Ascending aorta (tissue), 2 donors: ENCODE results near the gene ANKRD28. TPM values are rescaled to one million over a fixed set of nuclear protein-coding genes. Genes with fewer than 3 reads are reported as not detected.

Experiments
- DNase-seq, 2 donors: peaks; one replicate each; pipeline ENCODE4 v3.0.0-alpha.2; 2019; ENCODE audit warnings: low spot score in 2 of 2
- H3K27ac ChIP-seq, 2 donors: fragments of 200-600 bp; sonication (generic); one replicate each; pipeline ENCODE4 v1.5.1; 2016 to 2017; ENCODE audit warnings: mild to moderate bottlenecking in 1 of 2
- H3K27me3 ChIP-seq: fragments of 200-600 bp; sonication (generic); one replicate; pipeline ENCODE4 v1.5.1; 2017
- H3K36me3 ChIP-seq, 2 donors: fragments of 200-600 bp; sonication (generic); one replicate each; pipeline ENCODE4 v1.5.1; 2016
- H3K4me1 ChIP-seq, 2 donors: fragments of 200-600 bp; sonication (generic); one replicate each; pipeline ENCODE4 v1.5.1; 2016 to 2017; ENCODE audit warnings: mild to moderate bottlenecking in 1 of 2
- H3K4me3 ChIP-seq, 2 donors: fragments of 200-600 bp; sonication (generic); one replicate each; pipeline ENCODE4 v1.5.1; 2016 to 2017; ENCODE audit warnings: mild to moderate bottlenecking in 1 of 2
- H3K9me3 ChIP-seq, 2 donors: fragments of 200-600 bp; sonication (generic); one replicate each; pipeline ENCODE4 v1.5.1; 2016
- CTCF ChIP-seq, 3 experiments: fragments of 200-600 bp in 2 of 3; fragments of 450-650 bp in 1 of 3; sonication (generic) in 2 of 3; IDR thresholded peaks; one replicate each; pipeline ENCODE4 v1.5.1; 2016 to 2019; ENCODE audit warnings: antibody characterized with exemption in 3 of 3, mild to moderate bottlenecking in 1 of 3, moderate library complexity in 1 of 3
- intact Hi-C: fragments of 100-400 bp; cut with DNase I; formaldehyde crosslinking; loops from one replicate; pipeline ENCODE4 v1.15.1; 2023
- total RNA-seq: library from RNA; depleted of rRNA; stranded (reverse); fragments of >200 nt; gene quantifications from one replicate; pipeline ENCODE4 v1.1.0, GENCODE V29; 2016

ANKRD28 gene
- total RNA-seq, 1 donor from 2014 or later: 19.7 TPM

- Histone ChIP-seq H3K27ac (no peak overlapping the region), H3K4me1 (no peaks in the 10 kb centered on the region), H3K27me3 (no peaks in the 10 kb centered on the region), H3K36me3 (peaks cover 38 to 41% of the 10 kb centered on the region in 2 donors), H3K9me3 (no peaks in the 10 kb centered on the region), H3K4me3 (no peak overlapping the region)
- intact Hi-C loops: no loop called here
- DNase-seq: no peak
- no peak for TF ChIP-seq CTCF (IDR thresholded peaks at IDR 0.05)
Observed at GRCh38 chr3:15690230-15690629, 107.5 kb downstream of the ANKRD28 start.

GRCh38 chr3:15685927-15686326 is 111.9 kb downstream of the ANKRD28 start:
- intact Hi-C loops: no loop called here
- no peak for DNase-seq
- H3K4me3 ChIP-seq: no peak overlapping the region
- no peak overlapping the region for H3K27ac ChIP-seq
- peaks cover 26 to 38% of the 10 kb centered on the region in 2 donors for H3K36me3 ChIP-seq
- H3K27me3 ChIP-seq: no peaks in the 10 kb centered on the region
- H3K9me3 ChIP-seq: no peaks in the 10 kb centered on the region
- peaks cover 0 to 11% of the 10 kb centered on the region in 2 donors for H3K4me1 ChIP-seq
- TF ChIP-seq CTCF (IDR thresholded peaks at IDR 0.05): no peak

DNA sequence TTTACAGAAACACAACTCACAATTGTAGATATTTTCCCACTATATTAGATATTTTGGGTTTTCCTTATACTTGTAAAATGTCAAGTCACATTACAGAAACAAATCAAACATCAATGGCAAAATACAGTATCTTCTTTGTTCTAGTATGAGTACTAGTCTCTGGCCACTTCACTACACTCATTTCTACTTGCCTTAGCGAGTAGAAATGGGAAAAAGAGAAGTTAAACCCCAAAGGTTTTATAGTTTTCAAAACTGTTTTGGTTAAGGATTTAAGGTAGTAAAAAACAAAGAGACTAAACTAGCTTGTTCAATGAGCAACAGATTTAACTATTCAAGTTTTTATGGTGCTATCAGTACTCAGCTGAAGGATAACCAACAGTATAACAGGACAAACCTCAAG is 114.5 kb downstream of the ANKRD28 start:
- TF ChIP-seq CTCF (IDR thresholded peaks at IDR 0.05): no peak
- intact Hi-C loops: no loop called here
- Histone ChIP-seq H3K27ac (peak overlapping the region in 1 of 2 donors; percentile 13), H3K4me1 (peaks cover 0 to 11% of the 10 kb centered on the region in 2 donors), H3K27me3 (no peaks in the 10 kb centered on the region), H3K4me3 (no peak overlapping the region), H3K36me3 (peaks cover 12 to 45% of the 10 kb centered on the region in 2 donors), H3K9me3 (no peaks in the 10 kb centered on the region)
- no peak for DNase-seq

DNA sequence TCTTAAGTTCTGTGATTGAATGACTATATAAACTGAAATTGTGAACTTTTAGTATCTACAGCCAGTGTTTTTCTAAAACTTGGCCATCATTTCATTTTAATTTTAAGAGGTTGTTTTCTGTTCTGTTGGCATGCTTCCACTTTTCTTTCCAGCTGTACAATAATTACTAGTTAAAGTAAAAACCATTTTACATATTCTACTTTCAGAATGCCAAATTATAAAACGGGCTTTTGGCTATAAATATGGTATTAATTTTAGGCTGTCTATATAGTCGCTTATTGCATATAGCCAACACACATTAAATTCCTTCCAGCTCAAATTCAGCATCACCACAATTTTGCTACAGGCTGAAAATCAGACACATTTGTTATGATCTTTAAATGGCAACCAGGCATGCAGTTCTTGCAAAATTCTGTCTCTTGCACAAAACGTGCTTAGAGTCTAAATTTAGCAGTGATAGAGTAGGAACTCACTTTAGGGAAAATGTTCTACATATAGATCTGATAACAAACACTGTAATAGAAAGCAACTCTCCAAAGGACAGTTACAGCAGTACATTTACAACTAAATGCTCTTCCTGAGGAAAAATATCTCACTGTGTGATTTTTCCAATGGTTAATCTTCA is 115.1 kb downstream of the ANKRD28 start:
- Histone ChIP-seq H3K4me3 (no peak overlapping the region), H3K4me1 (peaks cover 0 to 11% of the 10 kb centered on the region in 2 donors), H3K27me3 (no peaks in the 10 kb centered on the region), H3K36me3 (peaks cover 12 to 50% of the 10 kb centered on the region in 2 donors), H3K9me3 (no peaks in the 10 kb centered on the region), H3K27ac (peak overlapping the region in 1 of 2 donors; percentile 13)
- TF ChIP-seq CTCF (IDR thresholded peaks at IDR 0.05): no peak
- DNase-seq: no peak
- intact Hi-C loops: no loop called here

DNA sequence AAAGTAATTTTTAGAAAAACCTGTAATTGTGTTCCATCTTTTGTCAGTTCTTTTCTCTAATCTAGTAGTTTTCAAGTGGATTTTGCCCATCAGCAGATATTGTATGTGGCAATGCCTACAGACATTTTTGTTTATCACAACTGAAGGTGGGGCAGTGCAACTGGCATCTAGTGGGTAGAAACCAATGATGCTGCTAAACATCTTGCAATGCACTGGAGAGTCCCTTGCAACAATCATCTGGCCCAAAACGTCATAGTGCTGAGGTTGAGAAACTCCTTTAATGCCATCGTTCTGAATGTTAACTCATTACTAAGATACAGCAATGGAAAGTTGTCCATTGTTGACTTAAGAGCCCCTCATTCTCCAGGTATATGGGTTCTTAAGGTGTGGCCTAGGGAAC is 116.1 kb downstream of the ANKRD28 start:
- H3K27me3 ChIP-seq: no peaks in the 10 kb centered on the region
- H3K27ac ChIP-seq: no peak overlapping the region
- no peak for DNase-seq
- intact Hi-C loops: no loop called here
- H3K9me3 ChIP-seq: no peaks in the 10 kb centered on the region
- no peak for TF ChIP-seq CTCF (IDR thresholded peaks at IDR 0.05)
- no peak overlapping the region for H3K4me3 ChIP-seq
- H3K4me1 ChIP-seq: peaks cover 0 to 11% of the 10 kb centered on the region in 2 donors
- peaks cover 21 to 55% of the 10 kb centered on the region in 2 donors for H3K36me3 ChIP-seq
